Osteoblast (primary cell): ENCODE results near the gene CENPB. TPM values are rescaled to one million over a fixed set of nuclear protein-coding genes. Genes with fewer than 3 reads are reported as not detected.
A peak's percentile ranks its signal among the peaks of the same experiment; 100 is the strongest.

ENCODE experiments used
- DNase-seq: peaks from one replicate; pipeline ENCODE4 v3.0.0; 2011; ENCODE audit warnings: low spot score, mixed read lengths; ENCODE audit not compliant: insufficient read length; ENCODE audit errors: missing footprints
- H2AFZ ChIP-seq: 2 replicates; pipeline ENCODE4 v1.6.0; 2011; ENCODE audit warnings: mild to moderate bottlenecking, low read length
- H3K27ac ChIP-seq: 2 replicates; pipeline ENCODE4 v1.5.1; 2011; ENCODE audit warnings: mild to moderate bottlenecking, low read depth, low read length, moderate library complexity
- H3K27me3 ChIP-seq: 2 replicates; pipeline ENCODE4 v1.6.0; 2012; ENCODE audit warnings: mild to moderate bottlenecking, control low read depth, inconsistent platforms, low read length, moderate library complexity; ENCODE audit not compliant: insufficient read depth
- H3K36me3 ChIP-seq: 2 replicates; pipeline ENCODE4 v1.5.1; 2011; ENCODE audit warnings: mild to moderate bottlenecking, low read length, control low read depth, moderate library complexity; ENCODE audit not compliant: insufficient read depth
- H3K4me1 ChIP-seq: 2 replicates; pipeline ENCODE4 v1.5.1; 2011; ENCODE audit warnings: mild to moderate bottlenecking, low read length, control low read depth, moderate library complexity; ENCODE audit not compliant: insufficient read depth
- H3K4me2 ChIP-seq: 2 replicates; pipeline ENCODE4 v1.6.0; 2011; ENCODE audit warnings: mild to moderate bottlenecking, low read length; ENCODE audit not compliant: insufficient read depth
- H3K4me3 ChIP-seq: fragments of 200-600 bp; sonication (generic); 3 replicates; pipeline ENCODE4 v1.5.1; 2012; ENCODE audit warnings: mild to moderate bottlenecking, low read length, inconsistent platforms; ENCODE audit not compliant: insufficient read depth
- H3K79me2 ChIP-seq: 2 replicates; pipeline ENCODE4 v1.6.0; 2012; ENCODE audit warnings: mild to moderate bottlenecking, low read length, control low read depth, inconsistent platforms; ENCODE audit not compliant: insufficient read depth
- H3K9me3 ChIP-seq: 2 replicates; pipeline ENCODE4 v1.5.1; 2011; ENCODE audit warnings: low read depth, low read length, control low read depth
- H4K20me1 ChIP-seq: 2 replicates; pipeline ENCODE4 v1.6.0; 2012; ENCODE audit warnings: mild to moderate bottlenecking, low read length, control low read depth; ENCODE audit not compliant: insufficient read depth
- CTCF ChIP-seq: IDR thresholded peaks from 2 replicates; pipeline ENCODE4 v1.5.1; 2011; ENCODE audit warnings: mild to moderate bottlenecking, low read depth, low read length, moderate library complexity; ENCODE audit errors: extremely low read depth
- total RNA-seq: library from RNA; depleted of rRNA; stranded (reverse); fragments of >200 nt; gene quantifications from 2 replicates; pipeline ENCODE4 v1.2.3, GENCODE V29; 2012

The CENPB gene
- total RNA-seq, 1 donor, result 95.5 TPM

DNA sequence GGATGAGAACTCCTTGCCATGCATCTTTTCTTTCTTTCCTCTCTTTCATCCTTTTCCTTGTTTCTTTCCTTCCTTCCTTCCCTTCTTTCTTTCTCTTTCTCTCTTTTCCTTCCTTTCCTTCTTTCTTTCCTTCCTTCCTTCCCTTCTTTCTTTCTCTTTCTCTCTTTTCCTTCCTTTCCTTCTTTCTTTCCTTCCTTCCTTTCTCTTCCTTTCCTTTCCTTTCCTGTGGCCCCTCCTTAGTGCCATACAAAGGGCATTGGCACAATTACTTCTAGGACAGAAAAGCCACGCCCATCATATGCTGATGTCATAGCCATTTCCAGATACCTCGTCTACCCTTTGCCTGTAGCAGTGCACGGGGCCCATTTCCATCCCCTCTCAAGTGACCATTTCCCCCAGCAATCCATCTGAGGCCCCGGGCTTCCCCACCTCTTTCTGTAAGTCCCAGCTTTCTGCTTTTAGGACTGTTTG is 2.2 kb upstream of the CENPB start:
- Histone ChIP-seq H2AFZ (no peak overlapping the region), H3K36me3 (peaks cover 5% of the 10 kb centered on the region), H3K4me2 (no peak overlapping the region), H3K27ac (no peak overlapping the region), H3K9me3 (no peaks in the 10 kb centered on the region), H3K4me3 (no peak overlapping the region), H3K27me3 (no peaks in the 10 kb centered on the region), H3K4me1 (peaks cover 21% of the 10 kb centered on the region), H3K79me2 (peaks cover 25% of the 10 kb centered on the region), H4K20me1 (peaks cover 23% of the 10 kb centered on the region)
- TF ChIP-seq CTCF, result no peak
- no peak for DNase-seq

- peaks cover 35% of the 10 kb centered on the region for H3K79me2 ChIP-seq
Measured at GRCh38 chr20:3787324-3788014, 929 bp upstream of the CENPB start.

GRCh38 chr20:3786126-3786484 is 435 bp downstream of the CENPB start:
- no peak for TF ChIP-seq CTCF
- H3K4me2 ChIP-seq, result peak overlapping the region; percentile 87
- H3K9me3 ChIP-seq, result no peaks in the 10 kb centered on the region
- peaks cover 5% of the 10 kb centered on the region for H3K36me3 ChIP-seq
- peak overlapping the region; percentile 56 for H3K27ac ChIP-seq
- H3K79me2 ChIP-seq, result peaks cover 35% of the 10 kb centered on the region
- H2AFZ ChIP-seq, result peak overlapping the region; percentile 48
- DNase-seq, result peak; percentile 95
- H3K4me1 ChIP-seq, result peaks cover 22% of the 10 kb centered on the region
- H4K20me1 ChIP-seq, result peaks cover 39% of the 10 kb centered on the region
- peak overlapping the region; percentile 79 for H3K4me3 ChIP-seq
- no peaks in the 10 kb centered on the region for H3K27me3 ChIP-seq

More at GRCh38 chr20:3787324-3788014, 929 bp upstream of the CENPB start:
- peaks cover 5% of the 10 kb centered on the region for H3K36me3 ChIP-seq
- no peak for TF ChIP-seq CTCF
- peaks cover 34% of the 10 kb centered on the region for H4K20me1 ChIP-seq
- H3K4me3 ChIP-seq, result peak overlapping the region; percentile 47
- no peak overlapping the region for H3K27ac ChIP-seq
- peak overlapping the region; percentile 70 for H3K4me2 ChIP-seq
- peak overlapping the region; percentile 4 for H2AFZ ChIP-seq
- H3K4me1 ChIP-seq, result peaks cover 21% of the 10 kb centered on the region
- H3K9me3 ChIP-seq, result no peaks in the 10 kb centered on the region
- no peaks in the 10 kb centered on the region for H3K27me3 ChIP-seq
- DNase-seq, result no peak

DNA sequence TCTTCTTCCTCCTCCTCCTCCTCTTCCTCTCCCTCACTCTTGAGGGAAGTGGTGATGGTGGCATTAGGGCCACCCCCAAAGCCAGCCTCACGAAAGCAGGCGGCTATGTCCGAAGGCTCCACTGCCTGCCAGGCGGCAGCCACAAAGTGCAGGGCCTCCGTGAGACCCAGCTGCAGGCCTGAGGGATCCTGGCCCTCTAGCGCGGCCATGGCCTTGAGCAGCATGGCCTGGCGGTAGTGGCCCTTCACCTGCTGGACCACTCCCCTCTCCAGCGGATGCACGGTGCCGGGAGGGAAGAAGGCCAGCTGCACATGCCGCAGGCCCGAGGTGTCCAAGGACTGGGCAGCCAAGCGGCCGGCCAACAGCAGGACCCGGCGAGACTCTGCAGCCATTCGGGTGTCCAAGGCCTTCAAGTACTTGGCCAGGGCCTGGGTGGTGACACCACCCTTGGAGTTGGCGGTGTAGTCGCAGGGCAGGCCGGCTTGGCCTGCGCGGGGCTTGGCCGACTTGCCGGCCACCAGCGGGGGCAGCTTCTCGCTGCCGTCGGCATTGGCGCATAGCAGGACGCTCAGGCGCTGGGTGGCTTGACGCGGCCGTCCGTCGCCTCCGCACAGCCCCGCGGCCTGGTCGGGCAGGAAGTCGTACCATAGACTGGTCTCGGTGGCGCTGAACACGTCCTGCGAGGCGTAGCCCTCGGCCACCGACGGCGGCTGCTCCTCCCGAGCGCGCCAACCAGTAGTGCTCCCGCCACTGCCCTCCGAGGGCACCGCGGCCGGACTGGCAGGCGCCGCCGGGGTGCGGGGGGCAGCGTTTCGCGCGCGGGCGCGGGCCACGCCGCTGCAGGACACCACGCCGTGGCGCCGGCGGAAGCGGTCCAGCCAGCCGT is 1.1 kb downstream of the CENPB start:
- peak; percentile 92 for DNase-seq
- Histone ChIP-seq H3K27me3 (no peaks in the 10 kb centered on the region), H4K20me1 (peaks cover 39% of the 10 kb centered on the region), H3K79me2 (peaks cover 35% of the 10 kb centered on the region), H3K4me3 (peak overlapping the region; percentile 79), H3K9me3 (no peaks in the 10 kb centered on the region), H3K27ac (peak overlapping the region; percentile 56), H3K36me3 (peaks cover 5% of the 10 kb centered on the region), H3K4me1 (peaks cover 26% of the 10 kb centered on the region), H3K4me2 (peak overlapping the region; percentile 87), H2AFZ (no peak overlapping the region)
- TF ChIP-seq CTCF, result no peak
